PFSK-1 (cell line): ENCODE results near the gene TMEM163.

Source experiments
- FOXP2 ChIP-seq: optimal IDR thresholded peaks from 2 replicates; pipeline ENCODE3; 2011; ENCODE audit warnings: borderline replicate concordance, control low read depth, inconsistent platforms; ENCODE audit not compliant: insufficient read depth; ENCODE audit errors: extremely low read length, extremely low read depth
- POLR2AphosphoS5 ChIP-seq: IDR thresholded peaks from 2 replicates; pipeline ENCODE4 v1.6.1; 2012; ENCODE audit warnings: low read depth, mild to moderate bottlenecking, control low read depth, low read length, moderate library complexity
- SIN3A ChIP-seq: IDR thresholded peaks from 2 replicates; pipeline ENCODE4 v1.6.1; 2012; ENCODE audit warnings: mild to moderate bottlenecking, low read length, moderate library complexity, borderline replicate concordance; ENCODE audit not compliant: insufficient read depth
- TAF1 ChIP-seq: IDR thresholded peaks from 2 replicates; pipeline ENCODE4 v1.6.1; 2012; ENCODE audit warnings: low read length, control low read depth, borderline replicate concordance; ENCODE audit not compliant: insufficient read depth
- TF ChIP-seq, protein P1 (sequence below), 2 experiments: IDR thresholded peaks; 2 replicates each; pipeline versions ENCODE4 v1.6.1 to v1.8.0; 2011 to 2012; ENCODE audit warnings: low read depth in 2 of 2, low read length in 2 of 2, control low read depth in 1 of 2, inconsistent platforms in 1 of 2, mild to moderate bottlenecking in 1 of 2, moderate library complexity in 1 of 2; ENCODE audit not compliant: insufficient read depth in 1 of 2

Gene TMEM163

GRCh38 chr2:134623796-134624195, 95.0 kb downstream of the TMEM163 start:
- TF ChIP-seq, protein P1, sequence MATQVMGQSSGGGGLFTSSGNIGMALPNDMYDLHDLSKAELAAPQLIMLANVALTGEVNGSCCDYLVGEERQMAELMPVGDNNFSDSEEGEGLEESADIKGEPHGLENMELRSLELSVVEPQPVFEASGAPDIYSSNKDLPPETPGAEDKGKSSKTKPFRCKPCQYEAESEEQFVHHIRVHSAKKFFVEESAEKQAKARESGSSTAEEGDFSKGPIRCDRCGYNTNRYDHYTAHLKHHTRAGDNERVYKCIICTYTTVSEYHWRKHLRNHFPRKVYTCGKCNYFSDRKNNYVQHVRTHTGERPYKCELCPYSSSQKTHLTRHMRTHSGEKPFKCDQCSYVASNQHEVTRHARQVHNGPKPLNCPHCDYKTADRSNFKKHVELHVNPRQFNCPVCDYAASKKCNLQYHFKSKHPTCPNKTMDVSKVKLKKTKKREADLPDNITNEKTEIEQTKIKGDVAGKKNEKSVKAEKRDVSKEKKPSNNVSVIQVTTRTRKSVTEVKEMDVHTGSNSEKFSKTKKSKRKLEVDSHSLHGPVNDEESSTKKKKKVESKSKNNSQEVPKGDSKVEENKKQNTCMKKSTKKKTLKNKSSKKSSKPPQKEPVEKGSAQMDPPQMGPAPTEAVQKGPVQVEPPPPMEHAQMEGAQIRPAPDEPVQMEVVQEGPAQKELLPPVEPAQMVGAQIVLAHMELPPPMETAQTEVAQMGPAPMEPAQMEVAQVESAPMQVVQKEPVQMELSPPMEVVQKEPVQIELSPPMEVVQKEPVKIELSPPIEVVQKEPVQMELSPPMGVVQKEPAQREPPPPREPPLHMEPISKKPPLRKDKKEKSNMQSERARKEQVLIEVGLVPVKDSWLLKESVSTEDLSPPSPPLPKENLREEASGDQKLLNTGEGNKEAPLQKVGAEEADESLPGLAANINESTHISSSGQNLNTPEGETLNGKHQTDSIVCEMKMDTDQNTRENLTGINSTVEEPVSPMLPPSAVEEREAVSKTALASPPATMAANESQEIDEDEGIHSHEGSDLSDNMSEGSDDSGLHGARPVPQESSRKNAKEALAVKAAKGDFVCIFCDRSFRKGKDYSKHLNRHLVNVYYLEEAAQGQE (IDR thresholded peaks at IDR 0.05; ENCODE audit: insufficient read depth in 1 of 2, low read depth in 2 of 2, low read length in 2 of 2): no peak
- TF ChIP-seq TAF1 (no peak), FOXP2 (no peak)

DNA sequence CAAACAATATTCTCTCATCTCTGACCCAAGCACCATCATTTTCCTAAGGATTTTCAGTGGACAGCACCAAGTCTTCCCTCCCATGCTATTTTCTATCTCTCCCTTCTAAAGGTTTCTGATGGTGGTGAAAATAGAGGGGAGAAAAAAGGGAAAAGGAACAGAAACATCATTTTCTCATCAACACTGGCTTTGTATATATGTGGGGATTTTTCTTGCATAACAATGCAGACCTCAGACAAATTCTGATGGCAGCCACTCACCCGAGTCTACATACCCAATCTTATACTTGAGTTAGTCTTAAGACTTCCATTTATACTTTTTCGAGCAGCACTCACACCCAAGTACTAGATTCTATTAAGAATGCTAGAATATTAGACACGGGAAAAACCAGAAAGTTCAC, 95.8 kb downstream of the TMEM163 start:
- TF ChIP-seq, protein P1 (IDR thresholded peaks at IDR 0.05; ENCODE audit: insufficient read depth in 1 of 2, low read depth in 2 of 2, low read length in 2 of 2): no peak
- no peak for TF ChIP-seq SIN3A
- TF ChIP-seq FOXP2: no peak
- TF ChIP-seq POLR2AphosphoS5: no peak
- TF ChIP-seq TAF1: no peak

DNA sequence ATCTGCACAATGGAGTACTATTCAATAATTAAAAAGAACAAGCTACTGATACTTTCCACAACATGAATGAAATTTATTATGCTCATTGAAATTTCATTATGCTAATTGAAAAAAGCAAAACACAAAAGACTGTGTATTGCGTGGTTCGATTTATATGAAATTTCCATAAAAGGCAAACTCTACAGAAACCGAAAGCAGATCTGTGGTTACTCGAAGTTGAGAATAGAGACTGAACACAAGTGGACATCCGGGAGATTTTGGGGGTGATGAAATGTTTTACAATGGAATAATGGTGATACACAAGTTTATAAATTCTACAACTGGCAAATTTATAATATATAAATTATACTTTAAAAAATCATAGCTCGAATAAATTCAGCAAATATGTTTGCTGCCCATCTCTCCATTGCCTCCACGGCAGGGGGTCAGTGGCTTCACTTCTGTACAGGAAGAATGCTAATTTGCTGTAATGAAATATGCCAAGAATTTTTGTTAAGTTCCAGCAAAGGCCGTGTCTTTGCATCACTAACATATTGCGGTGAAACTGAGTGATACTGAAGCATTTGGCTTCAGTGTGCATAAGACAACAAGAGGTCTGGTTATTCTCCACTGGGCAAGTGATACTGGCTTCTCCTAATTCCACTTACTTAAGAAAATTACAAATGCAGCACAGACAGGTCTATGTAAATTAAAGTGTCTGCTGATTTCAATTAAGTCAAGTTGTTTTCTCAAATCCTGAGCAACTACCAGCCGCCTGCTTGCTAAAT, 96.7 kb downstream of the TMEM163 start:
- TF ChIP-seq SIN3A (no peak), TAF1 (no peak), POLR2AphosphoS5 (no peak), FOXP2 (no peak)
- TF ChIP-seq, protein P1 (IDR thresholded peaks at IDR 0.05; ENCODE audit: insufficient read depth in 1 of 2, low read depth in 2 of 2, low read length in 2 of 2): no peak

DNA sequence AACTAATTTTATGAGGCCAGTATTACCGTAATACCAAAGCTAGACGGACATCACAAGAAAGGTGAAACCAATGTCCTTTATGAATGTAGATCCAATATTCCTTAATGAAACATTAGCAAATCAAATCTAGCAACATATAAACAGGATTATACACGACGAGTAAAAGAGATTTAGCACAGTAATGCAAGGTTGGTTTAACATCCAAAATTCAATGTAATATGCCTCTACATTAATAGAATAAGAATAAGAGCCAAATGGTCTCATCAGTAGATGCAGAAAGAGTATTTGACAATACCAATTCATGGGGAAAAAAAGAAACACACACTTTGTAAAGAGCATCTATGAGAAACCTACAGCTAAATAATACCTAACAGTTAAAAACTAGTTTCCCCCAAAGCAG, 99.5 kb downstream of the TMEM163 start:
- TF ChIP-seq SIN3A (no peak), FOXP2 (no peak), POLR2AphosphoS5 (no peak), TAF1 (no peak)
- TF ChIP-seq, protein P1 (IDR thresholded peaks at IDR 0.05; ENCODE audit: insufficient read depth in 1 of 2, low read depth in 2 of 2, low read length in 2 of 2): no peak
